GM23248 (cell line): ENCODE data around the gene PRKCB. TPM values are rescaled to one million over a fixed set of nuclear protein-coding genes. Genes with fewer than 3 reads are reported as not detected.

ENCODE experiments used
- DNase-seq: peaks from one replicate; pipeline ENCODE4 v3.0.0-alpha.2; 2015
- H2AFZ ChIP-seq: fragments of 200-600 bp; sonication (generic); 2 replicates; pipeline ENCODE4 v1.6.1; 2016; ENCODE audit warnings: antibody characterized with exemption
- H3F3A ChIP-seq: fragments of 200-600 bp; sonication (generic); 2 replicates; pipeline ENCODE4 v1.6.1; 2016; ENCODE audit warnings: mild to moderate bottlenecking, antibody characterized with exemption, mixed run types; ENCODE audit not compliant: insufficient read depth
- H3K27ac ChIP-seq: fragments of 200-600 bp; sonication (generic); 2 replicates; pipeline ENCODE4 v1.5.1; 2016; ENCODE audit warnings: mild to moderate bottlenecking
- H3K27me3 ChIP-seq: fragments of 200-600 bp; sonication (generic); replicated peaks from 2 replicates; pipeline ENCODE4 v1.6.1; 2016; ENCODE audit warnings: mild to moderate bottlenecking; ENCODE audit not compliant: insufficient read depth
- H3K36me3 ChIP-seq: fragments of 200-600 bp; sonication (generic); 2 replicates; pipeline ENCODE4 v1.6.1; 2016; ENCODE audit warnings: low read depth, mild to moderate bottlenecking
- H3K4me1 ChIP-seq: fragments of 200-600 bp; sonication (generic); 2 replicates; pipeline ENCODE4 v1.6.1; 2016; ENCODE audit warnings: mild to moderate bottlenecking; ENCODE audit not compliant: insufficient read depth
- H3K4me2 ChIP-seq: fragments of 200-600 bp; sonication (generic); one replicate; pipeline ENCODE4 v1.6.1; 2016; ENCODE audit warnings: mild to moderate bottlenecking; ENCODE audit not compliant: unreplicated experiment
- H3K4me3 ChIP-seq: fragments of 200-600 bp; sonication (generic); 2 replicates; pipeline ENCODE4 v1.5.1; 2016; ENCODE audit warnings: mild to moderate bottlenecking
- H3K79me2 ChIP-seq: fragments of 200-600 bp; sonication (generic); 2 replicates; pipeline ENCODE4 v1.6.1; 2016; ENCODE audit warnings: mild to moderate bottlenecking; ENCODE audit not compliant: insufficient read depth
- H3K9ac ChIP-seq: fragments of 200-600 bp; sonication (generic); 2 replicates; pipeline ENCODE4 v1.6.1; 2016; ENCODE audit warnings: mild to moderate bottlenecking
- H3K9me2 ChIP-seq: fragments of 200-600 bp; sonication (generic); 2 replicates; pipeline ENCODE4 v1.6.1; 2016; ENCODE audit warnings: mixed run types, mild to moderate bottlenecking, moderate library complexity; ENCODE audit not compliant: insufficient read depth
- H3K9me3 ChIP-seq: fragments of 200-600 bp; sonication (generic); one replicate; pipeline ENCODE4 v1.6.1; 2017; ENCODE audit warnings: low read depth
- H4K20me1 ChIP-seq: fragments of 200-600 bp; sonication (generic); 2 replicates; pipeline ENCODE4 v1.6.0; 2016; ENCODE audit not compliant: insufficient read depth
- EZH2 ChIP-seq: fragments of 200-600 bp; sonication (generic); IDR thresholded peaks from 2 replicates; pipeline ENCODE4 v1.6.1; 2018; ENCODE audit warnings: antibody characterized with exemption, mild to moderate bottlenecking; ENCODE audit not compliant: insufficient read depth, poor library complexity, severe bottlenecking
- EZH2phosphoT487 ChIP-seq: fragments of 200-600 bp; sonication (generic); IDR thresholded peaks from 2 replicates; pipeline ENCODE4 v1.6.1; 2018; ENCODE audit warnings: antibody characterized with exemption, moderate library complexity, mild to moderate bottlenecking, low read depth; ENCODE audit not compliant: insufficient read depth
- whole genome bisulfite sequencing, 2 experiments: methylation state at CpG; one replicate each; pipeline ENCODE4 v1.1.6; 2015 to 2017; ENCODE audit warnings: low lambda C conversion rate in 2 of 2, low coverage in 1 of 2; ENCODE audit errors: missing lambda C conversion rate in 2 of 2; 5-methylcytosine and 5-hydroxymethylcytosine counted together
- in situ Hi-C: fragments of 300-500 bp; cut with MboI; formaldehyde crosslinking; loops from 2 replicates; pipeline ENCODE4 v1.15.0; 2020
- polyA plus RNA-seq: library from polyadenylated mRNA; unstranded; fragments of >200 nt; fragmentation: Nextera tagmentation; extraction: Ambion mirVana; gene quantifications from 2 replicates; pipeline ENCODE4 v1.2.1, GENCODE V29; 2016
- total RNA-seq: library from RNA; depleted of rRNA; stranded (reverse); fragments of >200 nt; shearing (Covaris generic); gene quantifications from 2 replicates; pipeline ENCODE4 v1.2.3, GENCODE V29; 2014

The PRKCB gene
- total and polyA plus RNA-seq, 2 experiments from 2014 or later = not detected

- Histone ChIP-seq H3K79me2 (no peaks in the 10 kb centered on the region), H3F3A (no peaks in the 10 kb centered on the region), H3K4me3 (no peak overlapping the region), H2AFZ (no peak overlapping the region), H3K9me2 (no peaks in the 10 kb centered on the region), H3K4me2 (no peak overlapping the region), H3K27ac (no peak overlapping the region), H3K4me1 (no peaks in the 10 kb centered on the region), H3K9me3 (no peaks in the 10 kb centered on the region), H3K9ac (no peak overlapping the region), H3K36me3 (no peaks in the 10 kb centered on the region), H3K27me3 (no peaks in the 10 kb centered on the region), H4K20me1 (no peaks in the 10 kb centered on the region)
- WGBS, 2 experiments = 15 to 17% methylated on average over 6 of the region's 6 CpGs
- no peak for TF ChIP-seq EZH2phosphoT487
- TF ChIP-seq EZH2 = no peak
- no peak for DNase-seq
- in situ Hi-C loops = no loop called here
These were observed 40.6 kb downstream of the PRKCB start for GRCh38 chr16:23876256-23876896.

GRCh38 chr16:23877107-23878070 is 41.6 kb downstream of the PRKCB start:
- no peak overlapping the region for H3K27ac ChIP-seq
- 36 to 45% methylated on average over 9 of the region's 9 CpGs for WGBS, 2 experiments
- no peaks in the 10 kb centered on the region for H3K27me3 ChIP-seq
- in situ Hi-C loops = no loop called here
- H3K9ac ChIP-seq = no peak overlapping the region
- DNase-seq = no peak
- no peak overlapping the region for H3K4me2 ChIP-seq
- no peaks in the 10 kb centered on the region for H3K4me1 ChIP-seq
- no peaks in the 10 kb centered on the region for H3F3A ChIP-seq
- H4K20me1 ChIP-seq = no peaks in the 10 kb centered on the region
- H3K4me3 ChIP-seq = no peak overlapping the region
- H3K36me3 ChIP-seq = no peaks in the 10 kb centered on the region
- H3K9me3 ChIP-seq = no peaks in the 10 kb centered on the region
- no peak overlapping the region for H2AFZ ChIP-seq
- H3K9me2 ChIP-seq = no peaks in the 10 kb centered on the region
- no peaks in the 10 kb centered on the region for H3K79me2 ChIP-seq
- TF ChIP-seq EZH2phosphoT487 (no peak), EZH2 (no peak)

DNA sequence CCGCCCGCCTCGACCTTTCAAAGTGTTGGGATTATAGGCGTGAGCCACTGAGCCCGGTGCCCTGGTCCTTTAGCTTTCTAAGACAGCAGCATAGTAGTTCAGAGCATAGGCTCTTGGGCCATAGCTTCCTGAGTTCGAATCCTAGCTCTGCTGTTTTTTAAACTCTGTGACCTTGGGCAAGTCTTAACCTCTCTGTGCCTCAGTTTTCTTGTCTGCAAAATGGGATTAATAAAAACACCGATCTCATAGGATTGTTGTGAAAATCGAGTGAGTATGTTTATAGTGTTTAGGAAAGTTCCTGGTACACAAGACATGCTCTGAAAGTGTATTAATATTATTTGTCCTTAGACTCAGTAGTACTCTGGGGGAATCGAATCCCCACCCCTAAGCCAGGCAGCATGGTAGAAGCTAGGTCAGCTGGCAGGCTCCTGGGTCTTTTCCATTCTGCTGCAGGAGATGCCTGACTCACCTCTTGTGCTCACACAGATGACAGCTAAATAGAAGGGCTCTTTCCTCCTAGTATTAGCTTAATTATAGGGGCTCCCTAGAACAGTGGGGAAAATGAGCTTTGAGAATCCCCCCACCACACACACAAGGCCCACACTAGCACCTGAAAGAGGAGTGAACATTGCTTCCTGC is 44.1 kb downstream of the PRKCB start:
- Histone ChIP-seq H3K4me1 (no peaks in the 10 kb centered on the region), H3K27me3 (no peaks in the 10 kb centered on the region), H3F3A (no peaks in the 10 kb centered on the region), H3K9me3 (no peaks in the 10 kb centered on the region), H3K9me2 (no peaks in the 10 kb centered on the region), H3K4me2 (no peak overlapping the region), H3K9ac (no peak overlapping the region), H3K4me3 (no peak overlapping the region), H3K27ac (no peak overlapping the region), H3K79me2 (no peaks in the 10 kb centered on the region), H2AFZ (no peak overlapping the region), H3K36me3 (no peaks in the 10 kb centered on the region), H4K20me1 (no peaks in the 10 kb centered on the region)
- in situ Hi-C loops = no loop called here
- TF ChIP-seq EZH2phosphoT487 (no peak), EZH2 (no peak)
- DNase-seq = no peak
- WGBS, 2 experiments = 43 to 58% methylated on average over 9 of the region's 9 CpGs

GRCh38 chr16:23889189-23889588 is 53.4 kb downstream of the PRKCB start:
- H3K4me3 ChIP-seq = no peak overlapping the region
- no peaks in the 10 kb centered on the region for H3K9me2 ChIP-seq

More at GRCh38 chr16:23889189-23889588, 53.4 kb downstream of the PRKCB start:
- Histone ChIP-seq H3K9me3 (no peaks in the 10 kb centered on the region), H3F3A (no peaks in the 10 kb centered on the region), H3K4me1 (no peaks in the 10 kb centered on the region), H3K9ac (no peak overlapping the region), H3K79me2 (no peaks in the 10 kb centered on the region), H2AFZ (no peak overlapping the region), H3K27ac (no peak overlapping the region), H3K36me3 (no peaks in the 10 kb centered on the region), H3K27me3 (no peaks in the 10 kb centered on the region), H3K4me2 (no peak overlapping the region), H4K20me1 (no peaks in the 10 kb centered on the region)
- DNase-seq = no peak
- in situ Hi-C loops = no loop called here
- TF ChIP-seq EZH2phosphoT487 (no peak), EZH2 (no peak)
- 19 to 29% methylated on average over 2 of the region's 2 CpGs for WGBS, 2 experiments
